Measurements from ENCODE around the gene EIF1AX. TPM values are rescaled to one million over a fixed set of nuclear protein-coding genes. Genes with fewer than 3 reads are reported as not detected.
A peak's percentile ranks its signal among the peaks of the same experiment; 100 is the strongest.

Gene EIF1AX
- total and polyA plus RNA-seq, 3 donors from 2014 or later = 26.9 to 53.1 (median 27.6) TPM

GRCh38 chrX:20118065-20118824, 23.4 kb downstream of the EIF1AX start:
- DNase-seq = no peak
- intact Hi-C loops (cut with DNase I; ENCODE audit: low total_unique reads) = no loop called here
- H3K27me3 ChIP-seq = no peaks in the 10 kb centered on the region
- no peaks in the 10 kb centered on the region for H3K4me1 ChIP-seq
- no peaks in the 10 kb centered on the region for H3K9me3 ChIP-seq
- H3K36me3 ChIP-seq (ENCODE audit: low read depth, missing control alignments) = no peaks in the 10 kb centered on the region
- TF ChIP-seq POLR2A (IDR thresholded peaks at IDR 0.05) (no peak), CTCF (IDR thresholded peaks at IDR 0.05) (no peak)
- H3K4me3 ChIP-seq = no peak overlapping the region
- WGBS, 2 donors = 26 to 34% methylated on average over 12 of the region's 12 CpGs
- H3K27ac ChIP-seq = no peak overlapping the region

- Histone ChIP-seq H3K27me3 (no peaks in the 10 kb centered on the region), H3K9me3 (no peaks in the 10 kb centered on the region), H3K4me1 (no peaks in the 10 kb centered on the region), H3K27ac (no peak within 1 kb of the TSS), H3K36me3 (ENCODE audit: low read depth, missing control alignments) (no peaks in the 10 kb centered on the region), H3K4me3 (peak within 1 kb of the TSS; percentile 32 to 52)
- 24 to 40% methylated on average over 3 to 19 of the region's 91 CpGs for WGBS, 2 donors
- TF ChIP-seq POLR2A (IDR thresholded peaks at IDR 0.05) (no peak), CTCF (IDR thresholded peaks at IDR 0.05) (no peak)
- intact Hi-C loops (cut with DNase I; ENCODE audit: low total_unique reads) = no loop called here
- peak; percentile 14 for DNase-seq
Measured at GRCh38 chrX:20116577-20117240, 24.9 kb downstream of the EIF1AX start, which contains the start of gene MAP7D2. Gene MAP7D2 (minus strand): TSS chrX:20116907. CDS start chrX:20116879, 28 bp downstream.

GRCh38 chrX:20116087-20116576, 25.5 kb downstream of the EIF1AX start:
- Histone ChIP-seq H3K27me3 (no peaks in the 10 kb centered on the region), H3K36me3 (ENCODE audit: low read depth, missing control alignments) (no peaks in the 10 kb centered on the region), H3K4me1 (no peaks in the 10 kb centered on the region), H3K27ac (no peak overlapping the region), H3K4me3 (peak overlapping the region; percentile 32 to 52), H3K9me3 (no peaks in the 10 kb centered on the region)
- DNase-seq = peak; percentile 12
- 40% methylated on average over 7 of the region's 47 CpGs; no CpG with 5 or more reads in 1 of the 2 donors for WGBS, 2 donors
- intact Hi-C loops (cut with DNase I; ENCODE audit: low total_unique reads) = no loop called here
- TF ChIP-seq CTCF (IDR thresholded peaks at IDR 0.05) = no peak
- no peak for TF ChIP-seq POLR2A (IDR thresholded peaks at IDR 0.05)

- WGBS, 2 donors = 90 to 92% methylated on average over 14 of the region's 14 CpGs
- DNase-seq = no peak
- no peaks in the 10 kb centered on the region for H3K4me1 ChIP-seq
- no peaks in the 10 kb centered on the region for H3K36me3 ChIP-seq (ENCODE audit: low read depth, missing control alignments)
- H3K27ac ChIP-seq = no peak overlapping the region
- H3K27me3 ChIP-seq = no peaks in the 10 kb centered on the region
- intact Hi-C loops (cut with DNase I; ENCODE audit: low total_unique reads) = no loop called here
- H3K4me3 ChIP-seq = no peak overlapping the region
- TF ChIP-seq CTCF (IDR thresholded peaks at IDR 0.05) (no peak), POLR2A (IDR thresholded peaks at IDR 0.05) (no peak)
- no peaks in the 10 kb centered on the region for H3K9me3 ChIP-seq
Measured at GRCh38 chrX:20112022-20112774, 29.4 kb downstream of the EIF1AX start.

All from testis (tissue), 3 donors.